ENCODE data around the gene RARG. TPM values are rescaled to one million over a fixed set of nuclear protein-coding genes. Genes with fewer than 3 reads are reported as not detected.
"Not testable (repeated sequence)": the region's sequence is repeated elsewhere in the genome, so short reads cannot be mapped to it uniquely, and the experiment has no call there.

The RARG gene
- total RNA-seq, 1 experiment from 2014 or later = 118 TPM

DNA sequence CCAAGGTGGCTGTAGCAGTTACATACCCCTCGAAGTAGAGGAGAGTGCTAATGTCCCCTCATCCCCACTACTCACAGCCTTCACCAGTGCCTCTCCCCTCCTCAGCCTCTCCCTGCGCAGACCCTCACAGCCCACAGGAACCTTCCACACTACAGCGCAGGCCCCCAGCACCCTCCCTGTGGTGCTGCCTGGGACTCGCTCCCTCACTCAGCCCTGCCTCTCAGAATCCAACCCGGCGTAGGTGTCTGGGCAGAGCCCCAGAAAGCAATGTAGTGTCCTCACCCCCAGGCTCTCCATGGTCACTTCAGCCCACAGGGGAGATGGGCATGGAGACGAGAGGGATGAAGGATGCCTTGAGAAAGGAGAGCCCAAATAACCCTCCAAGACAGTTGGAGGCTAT is 62.4 kb downstream of the RARG start:
- no TSS peak for BruUV-seq (replicated peaks)
- H3K9me2 ChIP-seq (ENCODE audit: insufficient read depth) = no peaks in the 10 kb centered on the region; the same call in 1 of the 2 replicates
- no peak overlapping the region for H3K4me2 ChIP-seq
- 0 out of 2 replicates have a peak, but pooled peaks cover under 1% of the 10 kb centered on the region for H3F3A ChIP-seq (ENCODE audit: insufficient read depth, low read depth)
- TF ChIP-seq EZH2 (IDR thresholded peaks at IDR 0.05; ENCODE audit: low read depth) = no peak
- TF ChIP-seq, protein P1, sequence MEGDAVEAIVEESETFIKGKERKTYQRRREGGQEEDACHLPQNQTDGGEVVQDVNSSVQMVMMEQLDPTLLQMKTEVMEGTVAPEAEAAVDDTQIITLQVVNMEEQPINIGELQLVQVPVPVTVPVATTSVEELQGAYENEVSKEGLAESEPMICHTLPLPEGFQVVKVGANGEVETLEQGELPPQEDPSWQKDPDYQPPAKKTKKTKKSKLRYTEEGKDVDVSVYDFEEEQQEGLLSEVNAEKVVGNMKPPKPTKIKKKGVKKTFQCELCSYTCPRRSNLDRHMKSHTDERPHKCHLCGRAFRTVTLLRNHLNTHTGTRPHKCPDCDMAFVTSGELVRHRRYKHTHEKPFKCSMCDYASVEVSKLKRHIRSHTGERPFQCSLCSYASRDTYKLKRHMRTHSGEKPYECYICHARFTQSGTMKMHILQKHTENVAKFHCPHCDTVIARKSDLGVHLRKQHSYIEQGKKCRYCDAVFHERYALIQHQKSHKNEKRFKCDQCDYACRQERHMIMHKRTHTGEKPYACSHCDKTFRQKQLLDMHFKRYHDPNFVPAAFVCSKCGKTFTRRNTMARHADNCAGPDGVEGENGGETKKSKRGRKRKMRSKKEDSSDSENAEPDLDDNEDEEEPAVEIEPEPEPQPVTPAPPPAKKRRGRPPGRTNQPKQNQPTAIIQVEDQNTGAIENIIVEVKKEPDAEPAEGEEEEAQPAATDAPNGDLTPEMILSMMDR (conservative IDR thresholded peaks at IDR 0.05) = no peak
- H3K4me1 ChIP-seq (replicated peaks; ENCODE audit: insufficient read depth) = peaks cover 9% of the 10 kb centered on the region
- intact Hi-C loops (cut with micrococcal nuclease; ENCODE audit: unreplicated experiment) = loop anchor here (10.0 kb wide), 1 partner anchor 105 kb away; no protein-coding TSS in a partner anchor
- POLR2A ChIA-PET (ENCODE audit: unreplicated experiment) = no interaction called here
- H3K79me2 ChIP-seq (ENCODE audit: low read depth) = no peaks in the 10 kb centered on the region
- H3K4me3 ChIP-seq = no peak overlapping the region
- H3K27ac ChIP-seq = no peak overlapping the region
- H4K20me1 ChIP-seq (ENCODE audit: insufficient read depth) = no peaks in the 10 kb centered on the region
- H2AFZ ChIP-seq = no peak overlapping the region
- DNase-seq = no peak
- H3K27me3 ChIP-seq (ENCODE audit: insufficient read depth, low read depth) = no peaks in the 10 kb centered on the region
- no peaks in the 10 kb centered on the region for H3K36me3 ChIP-seq (ENCODE audit: low read depth)
- H3K9me3 ChIP-seq (ENCODE audit: insufficient read depth, low read depth) = no peaks in the 10 kb centered on the region
- CTCF ChIA-PET = no interaction called here

DNA sequence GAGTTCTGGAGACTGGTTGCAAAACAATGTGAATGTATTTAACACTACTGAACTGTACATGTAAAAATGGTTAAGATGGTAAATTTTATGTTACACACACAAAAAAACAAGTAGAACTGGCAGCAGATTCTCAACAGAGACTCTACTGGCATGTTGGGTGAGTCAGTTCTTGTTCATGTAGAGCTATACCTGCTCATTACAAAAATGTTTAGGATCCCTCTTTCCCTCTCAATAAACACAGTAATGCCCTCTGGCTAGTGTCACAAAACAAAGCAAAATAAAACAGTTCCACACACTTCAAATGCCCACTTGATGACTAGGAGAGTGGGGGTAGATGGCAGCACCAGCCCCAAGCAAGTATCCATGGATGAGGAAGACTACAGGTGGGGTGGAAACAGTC is 65.2 kb downstream of the RARG start:
- Histone ChIP-seq H3K4me3 (no peak overlapping the region), H3K27ac (no peak overlapping the region), H3K27me3 (ENCODE audit: insufficient read depth, low read depth) (no peaks in the 10 kb centered on the region), H3F3A (ENCODE audit: insufficient read depth, low read depth) (no peaks in the 10 kb centered on the region), H3K4me2 (no peak overlapping the region), H3K4me1 (replicated peaks; ENCODE audit: insufficient read depth) (0 out of 2 replicates have a peak, but pooled peaks cover 7% of the 10 kb centered on the region), H2AFZ (no peak overlapping the region), H3K9me2 (ENCODE audit: insufficient read depth) (no peaks in the 10 kb centered on the region; the same call in 1 of the 2 replicates), H3K79me2 (ENCODE audit: low read depth) (no peaks in the 10 kb centered on the region), H3K9me3 (ENCODE audit: insufficient read depth, low read depth) (no peaks in the 10 kb centered on the region), H3K36me3 (ENCODE audit: low read depth) (no peaks in the 10 kb centered on the region), H4K20me1 (ENCODE audit: insufficient read depth) (no peaks in the 10 kb centered on the region)
- no TSS peak for BruUV-seq (replicated peaks)
- no peak for TF ChIP-seq EZH2 (IDR thresholded peaks at IDR 0.05; ENCODE audit: low read depth)
- TF ChIP-seq, protein P1 (conservative IDR thresholded peaks at IDR 0.05) = no peak
- intact Hi-C loops (cut with micrococcal nuclease; ENCODE audit: unreplicated experiment) = no loop called here
- POLR2A ChIA-PET (ENCODE audit: unreplicated experiment) = no interaction called here
- CTCF ChIA-PET = no interaction called here
- DNase-seq = peak in 1 of 2 experiments; percentile 48

DNA sequence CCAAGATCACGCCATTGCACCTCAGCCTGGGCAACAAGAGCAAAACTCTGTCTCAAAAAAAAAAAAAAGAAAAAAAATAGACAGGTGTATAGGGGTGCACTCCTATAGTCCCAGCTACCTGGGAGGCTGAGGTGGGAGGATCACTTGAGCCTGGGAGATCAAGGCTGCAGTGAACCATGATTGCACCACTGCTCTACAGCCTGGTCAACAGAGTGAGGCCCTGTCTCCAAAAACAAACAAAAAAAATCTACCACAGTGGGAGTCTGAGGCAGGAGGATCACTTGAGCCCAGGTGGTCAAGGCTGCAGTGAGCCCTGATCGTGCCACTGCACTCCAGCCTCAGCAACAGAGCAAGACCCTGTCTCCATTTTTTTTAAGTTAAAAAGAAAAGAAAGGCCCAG is 69.0 kb downstream of the RARG start:
- H3K4me1 ChIP-seq (replicated peaks; ENCODE audit: insufficient read depth); H3K4me3 ChIP-seq; H3K9me2 ChIP-seq (ENCODE audit: insufficient read depth); DNase-seq; H2AFZ ChIP-seq; intact Hi-C loops (cut with micrococcal nuclease; ENCODE audit: unreplicated experiment); H3K36me3 ChIP-seq (ENCODE audit: low read depth); H3F3A ChIP-seq (ENCODE audit: insufficient read depth, low read depth); H3K9me3 ChIP-seq (ENCODE audit: insufficient read depth, low read depth); BruUV-seq (replicated peaks); H3K79me2 ChIP-seq (ENCODE audit: low read depth); H4K20me1 ChIP-seq (ENCODE audit: insufficient read depth); H3K4me2 ChIP-seq; H3K27me3 ChIP-seq (ENCODE audit: insufficient read depth, low read depth); CTCF ChIA-PET; H3K27ac ChIP-seq: not testable (repeated sequence)
- POLR2A ChIA-PET (ENCODE audit: unreplicated experiment) = interaction anchor here (0.5 kb wide), 1 partner anchor 501 kb away, joined by 3 read pairs; no protein-coding TSS in a partner anchor
